DMS53 treated with DMSO at 0.1 percent for 48 hours (cell line): ENCODE measurements around the gene MID2.
"Not testable (repeated sequence)": the region's sequence is repeated elsewhere in the genome, so short reads cannot be mapped to it uniquely, and the experiment has no call there.

Experiments
- DNase-seq: peaks from one replicate; lab custom pipeline; 2025; ENCODE audit not compliant: unreplicated experiment; lab: John Stamatoyannopoulos, UW

The MID2 gene

GRCh38 chrX:107825698-107826237, at the start of gene MID2:
TSS of gene MID2 (plus strand) at chrX:107825866. CDS start at chrX:107826427, 561 bp downstream.
- DNase-seq = peak; percentile 28

- DNase-seq = peak; percentile 90
Observed at GRCh38 chrX:107776649-107777535, 48.8 kb upstream of the MID2 start.

DNA sequence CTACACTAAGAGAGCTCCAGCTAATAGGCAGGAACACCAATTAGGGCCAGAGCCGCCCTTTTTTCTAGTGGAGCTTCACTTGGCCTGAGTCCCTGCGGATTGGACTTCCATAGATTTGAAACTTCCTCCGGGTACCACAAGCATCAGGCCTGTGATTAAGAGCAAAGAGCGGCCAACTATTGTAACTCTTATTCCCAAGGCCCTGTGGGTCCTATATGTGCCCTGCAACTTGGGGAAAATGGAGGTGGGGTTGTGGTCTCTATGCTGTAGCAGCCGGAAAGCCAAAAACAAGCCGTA, 48.2 kb upstream of the MID2 start, which contains the start of gene NCBP2L:
Gene NCBP2L (plus strand): TSS at position 198 of the 297 bp plus-strand sequence. CDS start 16,488 bp downstream, outside the sequence.
- no peak for DNase-seq

DNA sequence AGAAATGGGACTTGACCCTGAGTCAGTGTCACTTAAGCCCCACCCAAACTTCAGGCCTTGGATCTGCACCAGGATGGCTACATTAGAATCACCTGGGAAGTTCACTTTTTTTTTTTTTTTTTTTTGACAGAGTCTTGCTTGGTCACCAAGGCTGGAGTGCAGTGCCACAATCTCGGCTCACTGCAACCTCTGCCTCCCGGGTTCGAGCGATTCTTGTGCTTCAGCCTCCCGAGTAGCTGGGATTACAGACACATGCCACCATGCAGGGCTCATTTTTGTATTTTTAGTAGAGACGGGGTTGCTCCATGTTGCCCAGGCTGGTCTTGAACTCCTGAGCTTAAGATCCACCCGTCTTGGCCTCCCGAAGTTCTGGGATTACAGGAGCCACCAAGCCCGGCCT, 45.1 kb upstream of the MID2 start:
- no peak for DNase-seq

DNA sequence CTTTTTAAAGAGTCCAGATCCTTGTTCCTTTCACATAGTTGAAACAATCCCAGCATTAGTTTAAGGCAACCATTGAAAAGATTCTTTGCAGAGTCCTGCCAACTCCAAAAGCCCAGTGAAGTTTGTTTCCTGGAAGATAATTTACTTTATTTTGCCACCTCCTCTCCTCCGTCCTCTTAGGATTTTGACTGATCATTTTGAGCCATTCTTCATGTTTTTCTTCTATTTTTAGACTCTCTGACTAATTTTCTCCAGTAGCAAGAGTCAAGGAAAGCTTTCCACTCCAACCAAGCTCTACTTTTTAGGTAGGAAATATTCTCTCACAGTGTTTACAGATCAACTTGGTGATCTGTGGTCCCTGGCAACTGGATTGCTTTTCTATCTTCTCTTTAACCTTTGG, 37.8 kb upstream of the MID2 start:
- DNase-seq = no peak

DNA sequence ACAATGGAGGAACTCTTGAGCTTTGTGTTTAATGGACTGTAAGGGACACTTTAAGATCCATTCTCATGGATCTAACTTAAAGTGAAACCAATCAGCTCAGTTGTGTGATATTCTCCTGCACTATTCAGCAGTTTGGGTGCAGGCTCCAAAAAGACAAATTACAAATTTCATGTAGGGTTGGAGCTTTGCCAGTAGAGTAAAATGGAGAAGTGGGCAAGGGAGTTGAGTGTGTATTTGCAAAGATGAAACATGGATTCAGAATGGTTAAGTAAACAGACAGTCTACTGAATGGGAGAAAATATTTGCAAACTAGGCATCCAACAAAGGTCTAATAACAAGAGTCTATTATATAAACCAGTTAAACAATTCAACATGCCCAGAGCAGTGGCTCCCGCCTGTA, 21.2 kb upstream of the MID2 start:
- no peak for DNase-seq

DNA sequence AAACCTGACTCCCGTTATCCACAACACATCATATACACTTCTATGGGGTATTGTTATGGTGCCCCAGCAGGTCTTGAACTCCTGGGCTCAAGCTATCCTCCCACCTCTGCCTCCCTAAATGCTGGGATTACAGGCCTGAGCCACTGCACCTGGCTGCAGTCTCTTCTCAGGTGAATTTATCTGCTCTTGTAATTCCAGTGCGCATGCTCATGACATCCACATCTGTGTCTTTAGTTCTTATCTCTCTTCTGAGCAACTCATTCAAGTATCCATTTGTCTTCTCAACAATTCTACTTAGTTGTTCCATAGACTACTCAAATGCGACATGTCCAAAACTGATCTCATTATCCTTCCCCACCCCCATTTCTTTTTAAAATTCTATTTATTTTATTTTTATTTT, 20.5 kb upstream of the MID2 start:
- DNase-seq = no peak

- not testable (repeated sequence) for DNase-seq
Observed at GRCh38 chrX:107810053-107810452, 15.6 kb upstream of the MID2 start.

DNA sequence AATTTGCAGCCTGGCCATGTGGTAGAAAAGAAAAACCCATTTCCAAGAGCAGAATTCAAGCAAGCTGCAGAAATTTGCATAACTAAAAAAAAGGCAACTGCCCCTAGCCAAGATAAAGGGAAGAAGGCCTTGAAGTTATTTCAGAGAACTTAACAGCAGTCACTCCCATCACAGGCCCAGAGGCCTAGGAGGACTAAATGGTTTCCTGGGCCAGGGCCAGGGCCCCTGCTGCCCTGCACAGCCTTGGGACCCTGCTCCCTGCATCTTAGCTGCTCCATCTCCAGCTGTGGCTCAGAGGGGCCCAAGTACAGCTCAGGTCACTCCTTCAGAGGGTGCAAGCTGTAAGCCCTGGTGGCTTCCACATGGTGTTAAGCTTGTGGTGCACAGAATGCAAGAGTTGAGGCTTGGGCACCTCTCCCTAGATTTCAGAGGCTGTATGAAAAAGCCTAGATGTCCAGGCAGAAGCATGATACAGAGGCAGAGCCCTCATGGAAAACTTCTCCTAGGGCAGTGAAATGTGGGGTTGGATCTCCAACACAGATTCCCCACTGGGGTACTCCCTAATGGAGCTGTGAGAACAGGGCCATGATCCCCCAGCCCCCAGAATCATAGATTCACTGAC, 6.7 kb upstream of the MID2 start:
- no peak for DNase-seq

DNA sequence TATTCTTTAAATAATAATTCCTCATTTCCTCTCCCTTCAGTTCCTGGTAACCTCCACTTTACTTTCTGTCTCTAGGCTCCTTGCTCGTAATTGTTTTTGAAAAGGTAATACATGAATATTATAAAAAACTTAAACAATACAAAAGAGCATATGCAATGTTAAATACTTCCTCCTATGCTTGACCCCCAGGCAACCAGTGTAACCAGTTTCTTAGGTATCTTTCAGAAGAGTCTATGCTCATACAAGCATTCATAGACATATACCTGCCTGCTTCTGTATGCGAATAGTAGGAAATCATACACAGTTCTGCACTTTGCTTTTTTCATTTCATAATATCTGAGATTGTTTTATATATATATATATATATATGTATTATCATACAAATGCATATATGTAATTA, 2.6 kb upstream of the MID2 start:
- DNase-seq = no peak

DNA sequence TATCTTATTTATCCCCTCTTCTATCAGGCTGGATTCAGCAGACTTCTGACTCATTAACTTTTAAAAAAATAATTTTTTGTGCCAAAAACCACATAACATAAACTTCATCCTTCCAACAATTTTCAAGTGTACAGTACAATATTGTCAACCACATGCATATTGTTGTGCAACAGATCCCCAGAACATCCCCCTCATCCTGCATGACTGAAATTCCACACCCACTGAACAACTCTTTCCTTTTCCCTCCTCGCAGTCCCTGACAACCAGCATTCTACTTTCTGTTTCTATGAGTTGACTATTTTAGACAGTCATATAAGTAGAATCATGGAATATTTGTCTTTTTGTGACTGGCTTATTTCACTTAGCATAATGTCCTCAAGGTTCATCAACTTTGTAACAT, 2.2 kb upstream of the MID2 start:
- no peak for DNase-seq

DNA sequence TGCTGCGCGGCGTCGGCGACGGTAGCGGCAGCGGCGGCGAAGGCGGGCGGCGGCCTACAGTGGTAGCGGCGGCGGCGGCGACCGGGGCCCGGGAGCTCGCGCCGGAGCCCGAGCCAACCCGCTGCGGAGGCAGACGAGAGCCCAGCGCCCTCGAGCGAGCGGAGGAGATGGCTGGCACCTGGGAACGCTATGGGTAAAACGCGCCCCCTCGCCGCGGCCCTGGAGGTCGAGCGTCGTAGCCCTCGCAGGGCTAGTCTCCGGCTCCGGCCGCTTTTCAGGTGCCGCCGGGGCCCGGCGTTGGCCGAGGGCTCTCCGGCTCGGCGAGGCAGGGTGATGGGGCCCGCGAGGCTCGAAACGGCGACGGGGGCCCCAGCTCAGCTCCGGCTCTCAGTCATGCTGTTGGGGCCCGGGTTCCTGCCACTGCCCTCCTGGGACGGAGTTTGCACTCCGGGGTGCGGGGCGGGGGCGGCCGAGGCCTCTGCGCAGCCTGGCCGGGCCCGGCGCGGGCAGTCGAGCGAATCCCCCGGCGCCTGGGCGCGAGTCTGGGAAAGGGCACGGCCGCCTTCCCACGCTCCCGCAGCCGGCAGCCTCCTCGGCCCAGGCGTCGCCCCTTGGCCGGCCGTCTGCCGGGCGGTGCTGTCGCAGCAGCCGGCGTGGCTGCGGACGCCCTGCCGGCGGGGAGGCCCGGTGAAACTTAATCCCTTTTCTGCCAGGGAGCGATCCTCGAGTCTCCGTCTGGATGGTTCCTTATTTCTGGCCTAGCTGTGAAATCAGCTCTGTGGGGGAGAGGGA, 768 bp downstream of the MID2 start:
- no peak for DNase-seq

DNA sequence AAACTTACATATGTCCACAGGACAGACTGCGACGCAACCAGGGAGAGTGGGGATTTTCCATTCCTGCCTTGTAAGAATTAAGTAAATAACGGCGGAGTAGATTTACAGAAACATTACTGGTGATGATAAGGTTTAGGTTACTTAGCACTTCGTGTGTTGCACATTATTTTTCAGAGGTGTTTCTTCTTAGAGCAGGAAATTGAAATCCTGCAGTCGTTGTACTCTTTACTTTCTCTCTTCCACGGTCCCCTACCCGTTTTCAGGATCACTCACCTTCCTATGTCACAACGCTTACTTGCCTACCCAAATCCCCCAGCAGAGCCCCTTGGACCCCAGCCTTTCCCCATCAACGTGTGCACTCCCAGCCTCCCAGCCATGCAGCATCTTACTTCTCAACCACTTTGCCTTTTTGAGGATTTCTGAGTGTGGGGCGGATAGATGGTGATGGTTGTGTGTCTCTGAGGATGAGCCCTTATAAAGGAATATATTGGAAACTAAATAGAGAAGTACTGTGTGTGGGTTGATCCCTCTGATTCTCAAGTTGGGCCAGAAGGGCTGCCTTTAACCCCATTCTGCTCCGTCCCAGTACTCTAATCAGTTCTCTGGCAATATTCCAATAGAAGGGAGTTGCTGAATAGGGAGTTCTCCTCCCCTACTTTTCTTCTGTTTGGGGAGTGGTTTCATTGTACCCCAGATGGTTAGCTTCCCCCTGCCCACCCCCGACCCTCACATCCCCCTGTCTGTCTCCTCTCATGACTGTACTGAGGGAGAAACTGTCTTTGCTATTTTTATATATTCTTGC, 1.6 kb downstream of the MID2 start:
- no peak for DNase-seq

DNA sequence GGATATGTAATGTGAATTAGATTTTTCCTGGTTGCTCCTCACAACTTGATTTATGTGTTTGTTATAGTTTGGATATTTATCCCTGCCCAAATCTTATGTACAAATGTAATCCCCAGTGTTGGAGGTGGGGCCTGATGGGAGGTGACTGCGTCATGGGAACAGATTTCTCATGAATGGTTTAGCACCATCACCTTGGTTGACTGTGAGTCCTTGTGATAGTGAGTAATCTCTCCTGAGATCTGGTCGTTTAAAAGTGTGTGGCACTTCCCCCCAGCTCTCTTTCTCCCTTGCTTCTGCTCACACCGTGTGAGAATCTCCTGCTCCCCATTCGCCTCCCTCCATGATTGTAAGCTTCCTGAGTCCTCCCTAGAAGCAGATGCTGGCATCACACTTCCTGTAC, 2.2 kb downstream of the MID2 start:
- no peak for DNase-seq

- DNase-seq = no peak
Observed at GRCh38 chrX:107829878-107830277, 4.2 kb downstream of the MID2 start.

DNA sequence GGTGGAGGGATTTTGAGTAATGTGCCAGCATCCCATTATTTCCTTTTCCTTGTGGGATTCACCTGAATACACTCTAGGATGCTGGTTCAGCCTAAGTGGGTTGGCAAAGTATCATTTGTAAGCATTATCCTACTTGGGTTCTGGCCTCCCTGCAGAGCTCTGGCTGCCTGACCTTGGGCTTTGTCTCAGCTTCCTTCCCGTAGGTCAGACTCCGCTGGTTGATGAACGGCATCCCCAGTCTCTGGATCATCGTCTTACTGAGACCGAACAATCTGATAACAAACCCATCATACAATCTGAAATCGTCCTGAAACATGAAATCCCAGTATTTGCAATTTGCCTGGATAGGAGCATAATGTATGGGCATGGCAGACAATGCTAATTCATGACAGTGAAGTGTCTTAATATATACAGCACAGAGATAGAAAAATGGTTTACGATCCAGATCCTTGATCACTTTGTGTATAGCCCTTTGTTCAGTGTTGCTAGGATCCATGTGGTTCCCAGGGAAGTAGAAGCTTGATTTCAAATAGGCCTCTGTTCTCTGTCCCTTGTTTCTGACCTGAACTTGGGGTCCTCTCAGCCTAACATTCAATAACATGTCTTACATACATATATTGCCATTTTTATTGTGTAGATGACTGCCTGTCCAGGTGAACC, 5.5 kb downstream of the MID2 start:
- DNase-seq = no peak

DNA sequence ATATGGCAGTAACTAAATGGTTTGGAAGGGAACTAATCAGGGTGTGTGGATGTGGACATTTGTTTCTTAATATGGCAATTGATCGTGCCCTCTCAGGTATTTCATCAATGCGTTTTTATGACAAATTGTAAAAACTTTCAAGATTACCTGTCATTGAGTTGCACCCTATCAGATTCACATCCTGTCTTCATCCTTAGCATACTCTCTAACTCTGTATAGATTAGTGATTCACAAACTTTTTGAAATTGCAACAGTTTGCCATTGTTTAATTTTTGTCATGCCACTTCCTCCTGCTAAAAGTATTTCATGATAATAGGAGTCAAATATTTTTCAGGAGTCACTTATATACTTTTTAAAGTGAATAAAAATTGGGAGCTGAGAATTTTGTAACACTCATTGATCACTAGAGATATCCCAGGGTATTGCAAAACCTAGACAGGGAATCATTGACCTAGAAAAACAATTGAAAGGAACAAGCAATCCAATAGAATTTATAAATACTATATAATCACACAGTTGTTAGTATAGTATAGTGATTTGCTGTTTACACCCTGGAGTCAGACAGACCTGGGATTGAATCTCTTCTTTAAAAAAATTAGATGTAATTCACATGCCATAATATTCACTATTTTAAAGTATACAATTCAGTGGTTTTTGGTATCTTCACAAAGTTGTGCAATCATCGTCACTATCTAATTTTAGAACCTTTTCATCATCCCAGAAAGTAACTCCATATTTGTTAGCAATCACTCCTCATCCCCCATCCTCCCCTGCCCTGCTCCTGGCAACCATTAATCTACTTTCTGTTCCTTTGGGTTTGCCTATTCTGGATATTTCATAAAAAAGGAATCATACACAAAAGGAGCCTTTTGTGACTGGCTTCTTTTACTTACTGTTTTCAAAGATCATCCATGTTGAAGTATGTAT, 8.9 kb downstream of the MID2 start:
- DNase-seq = no peak

- no peak for DNase-seq
Observed at GRCh38 chrX:107836958-107837357, 11.3 kb downstream of the MID2 start.

DNA sequence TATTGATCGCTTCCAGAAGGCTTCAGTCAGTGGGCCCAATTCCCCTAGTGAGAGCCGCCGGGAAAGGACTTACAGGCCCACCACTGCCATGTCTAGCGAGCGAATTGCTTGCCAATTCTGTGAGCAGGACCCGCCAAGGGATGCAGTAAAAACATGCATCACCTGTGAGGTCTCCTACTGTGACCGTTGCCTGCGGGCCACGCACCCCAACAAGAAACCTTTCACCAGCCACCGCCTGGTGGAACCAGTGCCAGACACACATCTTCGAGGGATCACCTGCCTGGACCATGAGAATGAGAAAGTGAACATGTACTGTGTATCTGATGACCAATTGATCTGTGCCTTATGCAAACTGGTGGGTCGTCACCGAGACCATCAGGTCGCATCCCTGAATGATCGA, 15.3 kb downstream of the MID2 start:
- no peak for DNase-seq
